ENCODE measurements around the gene CEP41. TPM values are rescaled to one million over a fixed set of nuclear protein-coding genes. Genes with fewer than 3 reads are reported as not detected.

Gene CEP41
- polyA plus RNA-seq, 1 donor = 16.6 TPM

GRCh38 chr7:130417213-130417612 lies 23.6 kb downstream of the CEP41 start:
- DNase-seq = no peak

- no peak for DNase-seq
These were observed 25.8 kb downstream of the CEP41 start for GRCh38 chr7:130415006-130415405.

- no peak for DNase-seq
These were observed 27.6 kb downstream of the CEP41 start for GRCh38 chr7:130413201-130413600.

GRCh38 chr7:130410868-130411541 lies 29.8 kb downstream of the CEP41 start:
- DNase-seq = no peak

GRCh38 chr7:130409712-130410072 lies 31.1 kb downstream of the CEP41 start:
- no peak for DNase-seq

GRCh38 chr7:130409067-130409711 lies 31.6 kb downstream of the CEP41 start:
- DNase-seq = no peak

- no peak for DNase-seq
These were observed 35.8 kb downstream of the CEP41 start for GRCh38 chr7:130405003-130405402.

GRCh38 chr7:130401578-130401977 lies 39.2 kb downstream of the CEP41 start:
- no peak for DNase-seq

- no peak for DNase-seq
These were observed 39.7 kb downstream of the CEP41 start for GRCh38 chr7:130401101-130401500.

GRCh38 chr7:130400120-130400572 lies 40.7 kb downstream of the CEP41 start:
- DNase-seq = no peak

- no peak for DNase-seq
These were observed 42.2 kb downstream of the CEP41 start for GRCh38 chr7:130398526-130399090.

GRCh38 chr7:130397758-130398073 lies 43.1 kb downstream of the CEP41 start:
- no peak for DNase-seq

- DNase-seq = peak; percentile 75
These were observed 43.6 kb downstream of the CEP41 start for GRCh38 chr7:130397051-130397757.

- DNase-seq = peak; percentile 59
These were observed 44.7 kb downstream of the CEP41 start for GRCh38 chr7:130396109-130396508.

- DNase-seq = no peak
These were observed 45.4 kb downstream of the CEP41 start for GRCh38 chr7:130395421-130395820.

GRCh38 chr7:130394421-130395195 lies 46.2 kb downstream of the CEP41 start:
- DNase-seq = no peak

- DNase-seq = peak; percentile 54
These were observed 46.9 kb downstream of the CEP41 start for GRCh38 chr7:130393841-130394411.

- peak; percentile 63 for DNase-seq
These were observed 47.7 kb downstream of the CEP41 start for GRCh38 chr7:130393101-130393561.

GRCh38 chr7:130390486-130390885 lies 50.3 kb downstream of the CEP41 start:
- no peak for DNase-seq

GRCh38 chr7:130388671-130389070 lies 52.1 kb downstream of the CEP41 start:
- DNase-seq = no peak

GRCh38 chr7:130387628-130388403 lies 53.0 kb downstream of the CEP41 start:
- DNase-seq = no peak

- no peak for DNase-seq
These were observed 53.5 kb downstream of the CEP41 start for GRCh38 chr7:130387306-130387627.

Measured in hindlimb muscle (tissue), 1 donor.